ENCODE results near the gene FOSL2. TPM values are rescaled to one million over a fixed set of nuclear protein-coding genes. Genes with fewer than 3 reads are reported as not detected.
A peak's percentile ranks its signal among the peaks of the same experiment; 100 is the strongest.

Gene FOSL2
- total and polyA plus RNA-seq, 5 donors from 2014 or later = 1.9 to 195 (median 3.1) TPM

- Mint-ChIP-seq H3K27ac (no peak overlapping the region), H3K4me3 (peak overlapping the region in 1 of 4 donors; percentile 55), H3K27me3 (no peaks in the 10 kb centered on the region), H3K9me3 (no peaks in the 10 kb centered on the region), H3K4me1 (peaks cover 15 to 56% (median 35%) of the 10 kb centered on the region in 4 donors), H3K36me3 (no peaks in the 10 kb centered on the region)
- Histone ChIP-seq H3K36me3 (ENCODE audit: control insufficient read depth, insufficient read depth, low read length) (no peaks in the 10 kb centered on the region), H3K27me3 (ENCODE audit: control insufficient read depth, insufficient read depth, low read length) (no peaks in the 10 kb centered on the region), H3K9me3 (ENCODE audit: control insufficient read depth in 2 of 2, low read length in 2 of 2) (no peaks in the 10 kb centered on the region), H3K4me3 (ENCODE audit: low read depth, low read length) (no peak overlapping the region), H3K27ac (ENCODE audit: insufficient read depth, low read length, poor library complexity, severe bottlenecking) (no peak overlapping the region), H3K4me1 (ENCODE audit: control insufficient read depth, insufficient read depth, low read length, poor library complexity, severe bottlenecking) (peaks cover 25% of the 10 kb centered on the region)
- DNase-seq = no peak
- no peak for ATAC-seq (ENCODE audit: low read depth in 2 of 2)
Observed at GRCh38 chr2:28420722-28421121, 28.1 kb downstream of the FOSL2 start.

DNA sequence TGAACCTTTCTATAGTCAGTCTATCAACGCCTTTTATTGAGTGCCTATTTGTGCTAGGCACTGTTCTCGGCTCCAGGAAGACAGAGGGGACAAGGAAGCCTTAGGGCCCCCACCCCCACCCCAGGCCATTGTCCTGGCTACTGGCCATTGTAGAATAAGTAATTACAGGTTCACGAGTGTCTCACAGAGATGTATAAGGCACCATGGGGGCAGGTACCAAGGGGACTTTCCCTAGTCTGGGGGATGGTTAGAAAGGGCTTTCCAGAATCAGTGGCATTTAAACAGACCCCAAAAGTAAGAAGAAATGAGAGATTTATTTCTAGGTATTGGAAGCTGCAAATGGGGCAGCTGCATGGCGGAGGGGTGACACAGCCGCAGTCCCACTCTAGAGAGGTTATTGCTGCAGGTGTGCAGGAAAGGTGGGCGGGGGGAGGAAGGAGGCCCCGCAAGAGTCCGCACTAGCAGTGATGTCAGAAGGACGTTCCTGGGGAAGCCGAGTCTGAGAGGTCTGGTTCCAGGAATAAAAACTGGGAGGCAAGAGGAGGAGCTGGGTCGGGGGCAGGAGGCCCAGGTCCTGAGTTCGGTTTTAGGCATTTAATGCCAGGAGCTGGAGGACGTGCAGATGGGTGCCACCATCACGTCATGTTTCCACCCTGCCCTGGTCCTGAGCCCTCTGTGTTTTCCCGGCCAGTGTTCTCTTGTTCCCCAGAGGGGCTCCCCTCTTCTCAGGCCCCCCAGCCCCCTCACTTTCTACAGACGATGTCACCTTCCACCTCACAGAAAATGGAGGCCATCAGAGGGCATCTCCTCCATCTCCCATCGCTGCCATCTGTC, 30.5 kb downstream of the FOSL2 start:
- Histone ChIP-seq H3K27ac (ENCODE audit: insufficient read depth, low read length, poor library complexity, severe bottlenecking) (peak overlapping the region; percentile 66), H3K4me3 (ENCODE audit: low read depth, low read length) (peak overlapping the region; percentile 65), H3K27me3 (ENCODE audit: control insufficient read depth, insufficient read depth, low read length) (no peaks in the 10 kb centered on the region), H3K36me3 (ENCODE audit: control insufficient read depth, insufficient read depth, low read length) (no peaks in the 10 kb centered on the region), H3K4me1 (ENCODE audit: control insufficient read depth, insufficient read depth, low read length, poor library complexity, severe bottlenecking) (peaks cover 25% of the 10 kb centered on the region), H3K9me3 (ENCODE audit: control insufficient read depth in 2 of 2, low read length in 2 of 2) (no peaks in the 10 kb centered on the region)
- peak overlapping the region; percentile 78 to 89 (median 85) for H3K4me3 Mint-ChIP-seq
- H3K9me3 Mint-ChIP-seq = no peaks in the 10 kb centered on the region
- DNase-seq = peak in 2 of 3 donors; percentile 20 to 35
- peak overlapping the region; percentile 94 to 97 (median 95) for H3K27ac Mint-ChIP-seq
- H3K4me1 Mint-ChIP-seq = peaks cover 15 to 53% (median 39%) of the 10 kb centered on the region in 4 donors
- no peaks in the 10 kb centered on the region for H3K27me3 Mint-ChIP-seq
- no peaks in the 10 kb centered on the region for H3K36me3 Mint-ChIP-seq
- ATAC-seq (ENCODE audit: low read depth in 2 of 2) = no peak

- peak overlapping the region; percentile 66 for H3K27ac ChIP-seq (ENCODE audit: insufficient read depth, low read length, poor library complexity, severe bottlenecking)
- H3K4me1 ChIP-seq (ENCODE audit: control insufficient read depth, insufficient read depth, low read length, poor library complexity, severe bottlenecking) = peaks cover 25% of the 10 kb centered on the region
- peak overlapping the region; percentile 94 to 97 (median 95) for H3K27ac Mint-ChIP-seq
- H3K27me3 Mint-ChIP-seq = no peaks in the 10 kb centered on the region
- H3K4me3 Mint-ChIP-seq = peak overlapping the region; percentile 78 to 89 (median 85)
- H3K36me3 ChIP-seq (ENCODE audit: control insufficient read depth, insufficient read depth, low read length) = no peaks in the 10 kb centered on the region
- ATAC-seq (ENCODE audit: low read depth in 2 of 2) (peak; percentile 89 to 91), DNase-seq (peak in 2 of 3 donors; percentile 59 to 84)
- no peaks in the 10 kb centered on the region for H3K9me3 Mint-ChIP-seq
- H3K27me3 ChIP-seq (ENCODE audit: control insufficient read depth, insufficient read depth, low read length) = no peaks in the 10 kb centered on the region
- peaks cover 15 to 53% (median 39%) of the 10 kb centered on the region in 4 donors for H3K4me1 Mint-ChIP-seq
- peak overlapping the region; percentile 65 for H3K4me3 ChIP-seq (ENCODE audit: low read depth, low read length)
- H3K36me3 Mint-ChIP-seq = no peaks in the 10 kb centered on the region
- H3K9me3 ChIP-seq (ENCODE audit: control insufficient read depth in 2 of 2, low read length in 2 of 2) = no peaks in the 10 kb centered on the region
Observed at GRCh38 chr2:28423856-28424605, 31.4 kb downstream of the FOSL2 start.

DNA sequence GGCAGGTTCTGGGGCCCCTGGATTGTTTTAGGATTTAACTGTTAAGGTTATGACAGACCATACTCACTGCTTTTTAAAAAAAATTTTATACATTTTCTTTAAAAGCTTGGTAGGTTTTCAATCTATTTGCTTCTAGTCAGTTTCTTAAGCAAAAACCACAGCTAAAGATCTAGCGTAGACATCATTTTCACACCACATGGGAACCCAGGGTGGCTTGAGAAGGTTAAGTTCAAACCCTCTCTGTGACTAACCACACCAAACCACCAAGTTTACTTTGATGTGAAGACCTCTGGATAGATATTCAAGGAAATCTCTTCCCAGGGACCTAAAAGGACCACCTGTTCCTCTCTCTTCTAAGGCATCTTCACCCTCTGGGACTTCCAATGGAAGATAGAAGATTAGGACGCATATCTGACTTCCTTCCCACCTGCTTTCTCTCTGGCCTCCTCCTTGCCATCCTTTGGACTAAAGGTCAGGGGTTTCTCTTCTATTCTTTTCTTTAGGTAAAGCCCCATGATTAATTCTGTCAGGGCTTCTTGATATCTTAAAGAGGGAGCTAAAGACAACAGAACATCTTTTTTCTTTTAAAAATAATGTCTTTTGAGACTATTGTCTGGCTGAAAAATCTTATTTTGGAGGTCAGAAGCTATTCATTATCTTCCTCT, 32.3 kb downstream of the FOSL2 start:
- Histone ChIP-seq H3K36me3 (ENCODE audit: control insufficient read depth, insufficient read depth, low read length) (no peaks in the 10 kb centered on the region), H3K4me1 (ENCODE audit: control insufficient read depth, insufficient read depth, low read length, poor library complexity, severe bottlenecking) (peaks cover 25% of the 10 kb centered on the region), H3K4me3 (ENCODE audit: low read depth, low read length) (peak overlapping the region; percentile 15), H3K27me3 (ENCODE audit: control insufficient read depth, insufficient read depth, low read length) (no peaks in the 10 kb centered on the region), H3K27ac (ENCODE audit: insufficient read depth, low read length, poor library complexity, severe bottlenecking) (peak overlapping the region; percentile 66), H3K9me3 (ENCODE audit: control insufficient read depth in 2 of 2, low read length in 2 of 2) (no peaks in the 10 kb centered on the region)
- DNase-seq = peak in 1 of 3 donors; percentile 53
- peak overlapping the region; percentile 94 to 97 (median 95) for H3K27ac Mint-ChIP-seq
- H3K27me3 Mint-ChIP-seq = no peaks in the 10 kb centered on the region
- H3K4me1 Mint-ChIP-seq = peaks cover 15 to 53% (median 35%) of the 10 kb centered on the region in 4 donors
- no peaks in the 10 kb centered on the region for H3K36me3 Mint-ChIP-seq
- H3K4me3 Mint-ChIP-seq = peak overlapping the region in 3 of 4 donors; percentile 13 to 84 (median 45)
- ATAC-seq (ENCODE audit: low read depth in 2 of 2) = no peak
- no peaks in the 10 kb centered on the region for H3K9me3 Mint-ChIP-seq

- no peaks in the 10 kb centered on the region for H3K27me3 ChIP-seq (ENCODE audit: control insufficient read depth, insufficient read depth, low read length)
- H3K4me3 ChIP-seq (ENCODE audit: low read depth, low read length) = no peak overlapping the region
- Mint-ChIP-seq H3K27me3 (no peaks in the 10 kb centered on the region), H3K27ac (peak overlapping the region in 2 of 3 donors; percentile 45 to 94), H3K4me3 (peak overlapping the region in 1 of 4 donors; percentile 13), H3K36me3 (no peaks in the 10 kb centered on the region), H3K4me1 (peaks cover 15 to 53% (median 37%) of the 10 kb centered on the region in 4 donors), H3K9me3 (no peaks in the 10 kb centered on the region)
- ATAC-seq (ENCODE audit: low read depth in 2 of 2) = no peak
- no peaks in the 10 kb centered on the region for H3K9me3 ChIP-seq (ENCODE audit: control insufficient read depth in 2 of 2, low read length in 2 of 2)
- no peaks in the 10 kb centered on the region for H3K36me3 ChIP-seq (ENCODE audit: control insufficient read depth, insufficient read depth, low read length)
- no peak overlapping the region for H3K27ac ChIP-seq (ENCODE audit: insufficient read depth, low read length, poor library complexity, severe bottlenecking)
- DNase-seq = no peak
- peaks cover 29% of the 10 kb centered on the region for H3K4me1 ChIP-seq (ENCODE audit: control insufficient read depth, insufficient read depth, low read length, poor library complexity, severe bottlenecking)
Observed at GRCh38 chr2:28425464-28425835, 32.8 kb downstream of the FOSL2 start.

GRCh38 chr2:28427741-28428415, 35.2 kb downstream of the FOSL2 start:
- ATAC-seq (ENCODE audit: low read depth in 2 of 2) = no peak
- Mint-ChIP-seq H3K4me1 (peaks cover 15 to 38% (median 30%) of the 10 kb centered on the region in 4 donors), H3K27me3 (no peaks in the 10 kb centered on the region), H3K27ac (no peak overlapping the region), H3K4me3 (no peak overlapping the region), H3K9me3 (peaks cover 0 to under 1% (median 0%) of the 10 kb centered on the region in 7 donors), H3K36me3 (no peaks in the 10 kb centered on the region)
- no peaks in the 10 kb centered on the region for H3K36me3 ChIP-seq (ENCODE audit: control insufficient read depth, insufficient read depth, low read length)
- H3K27me3 ChIP-seq (ENCODE audit: control insufficient read depth, insufficient read depth, low read length) = no peaks in the 10 kb centered on the region
- H3K4me3 ChIP-seq (ENCODE audit: low read depth, low read length) = no peak overlapping the region
- no peaks in the 10 kb centered on the region for H3K9me3 ChIP-seq (ENCODE audit: control insufficient read depth in 2 of 2, low read length in 2 of 2)
- no peak for DNase-seq
- H3K4me1 ChIP-seq (ENCODE audit: control insufficient read depth, insufficient read depth, low read length, poor library complexity, severe bottlenecking) = peaks cover 28% of the 10 kb centered on the region
- H3K27ac ChIP-seq (ENCODE audit: insufficient read depth, low read length, poor library complexity, severe bottlenecking) = no peak overlapping the region

- no peak for DNase-seq
- H3K4me1 Mint-ChIP-seq = peaks cover 15 to 32% (median 24%) of the 10 kb centered on the region in 4 donors
- no peak overlapping the region for H3K27ac Mint-ChIP-seq
- H3K9me3 Mint-ChIP-seq = peaks cover 0 to 1% (median 0%) of the 10 kb centered on the region in 7 donors
- no peak for ATAC-seq (ENCODE audit: low read depth in 2 of 2)
- Histone ChIP-seq H3K36me3 (ENCODE audit: control insufficient read depth, insufficient read depth, low read length) (no peaks in the 10 kb centered on the region), H3K27ac (ENCODE audit: insufficient read depth, low read length, poor library complexity, severe bottlenecking) (no peak overlapping the region), H3K27me3 (ENCODE audit: control insufficient read depth, insufficient read depth, low read length) (no peaks in the 10 kb centered on the region), H3K4me1 (ENCODE audit: control insufficient read depth, insufficient read depth, low read length, poor library complexity, severe bottlenecking) (peaks cover 22% of the 10 kb centered on the region), H3K9me3 (ENCODE audit: control insufficient read depth in 2 of 2, low read length in 2 of 2) (no peaks in the 10 kb centered on the region), H3K4me3 (ENCODE audit: low read depth, low read length) (no peak overlapping the region)
- H3K4me3 Mint-ChIP-seq = no peak overlapping the region
- H3K27me3 Mint-ChIP-seq = no peaks in the 10 kb centered on the region
- H3K36me3 Mint-ChIP-seq = no peaks in the 10 kb centered on the region
Observed at GRCh38 chr2:28428486-28428885, 35.8 kb downstream of the FOSL2 start.

All from CD4-positive, CD25-positive, alpha-beta regulatory T cell (primary cell).